Loucy (cell line): Measurements from ENCODE around the gene SCN5A.

Experiments used
- H2AFZ ChIP-seq: fragments of 200-600 bp; sonication (generic); 2 replicates; pipeline ENCODE4 v1.6.0; 2016; ENCODE audit warnings: antibody characterized with exemption, mild to moderate bottlenecking, low read length, moderate library complexity
- H3F3A ChIP-seq: fragments of 200-600 bp; 2 replicates; pipeline ENCODE4 v1.6.0; 2016; ENCODE audit warnings: antibody characterized with exemption, low read depth, mild to moderate bottlenecking
- H3K27me3 ChIP-seq: fragments of 200-600 bp; sonication (generic); 2 replicates; pipeline ENCODE4 v1.6.1; 2014; ENCODE audit warnings: low read length, mild to moderate bottlenecking; ENCODE audit not compliant: insufficient read depth, poor library complexity, severe bottlenecking
- H3K36me3 ChIP-seq: fragments of 200-600 bp; sonication (generic); 2 replicates; pipeline ENCODE4 v1.6.1; 2016; ENCODE audit warnings: low read length; ENCODE audit not compliant: insufficient read depth
- H3K4me1 ChIP-seq: fragments of 200-600 bp; sonication (generic); 2 replicates; pipeline ENCODE4 v1.5.1; 2014; ENCODE audit warnings: low read length, mild to moderate bottlenecking; ENCODE audit not compliant: insufficient read depth, poor library complexity, severe bottlenecking
- H3K4me2 ChIP-seq: fragments of 200-600 bp; sonication (generic); 2 replicates; pipeline ENCODE4 v1.6.0; 2014; ENCODE audit warnings: antibody characterized with exemption, low read length, low read depth, mild to moderate bottlenecking; ENCODE audit not compliant: poor library complexity, severe bottlenecking
- H3K4me3 ChIP-seq: fragments of 200-600 bp; sonication (generic); 2 replicates; pipeline ENCODE4 v1.5.1; 2014; ENCODE audit warnings: low read length, mild to moderate bottlenecking, mixed read lengths; ENCODE audit not compliant: poor library complexity, severe bottlenecking
- H3K79me2 ChIP-seq: fragments of 200-600 bp; sonication (generic); 2 replicates; pipeline ENCODE4 v1.6.1; 2014; ENCODE audit warnings: low read length; ENCODE audit not compliant: insufficient read depth
- H3K9ac ChIP-seq: fragments of 200-600 bp; sonication (generic); 2 replicates; pipeline ENCODE4 v1.6.0; 2014; ENCODE audit warnings: mild to moderate bottlenecking, low read depth, low read length, moderate library complexity; ENCODE audit not compliant: poor library complexity, severe bottlenecking
- H3K9me2 ChIP-seq: fragments of 200-600 bp; sonication (generic); replicated peaks from 2 replicates; pipeline ENCODE4 v1.6.1; 2016; ENCODE audit warnings: low read depth, low read length, mixed read lengths
- H3K9me3 ChIP-seq: fragments of 200-600 bp; sonication (generic); 2 replicates; pipeline ENCODE4 v1.6.1; 2014; ENCODE audit warnings: mild to moderate bottlenecking, antibody characterized with exemption, low read length, low read depth; ENCODE audit not compliant: insufficient read depth
- H4K20me1 ChIP-seq: fragments of 200-600 bp; sonication (generic); 2 replicates; pipeline ENCODE4 v1.6.0; 2014; ENCODE audit warnings: antibody characterized with exemption, low read length, mild to moderate bottlenecking; ENCODE audit not compliant: insufficient read depth, poor library complexity, severe bottlenecking
- CTCF ChIP-seq: fragments of 200-600 bp; sonication (generic); conservative IDR thresholded peaks from 2 replicates; pipeline ENCODE4 v1.5.1; 2014; ENCODE audit warnings: mild to moderate bottlenecking, antibody characterized with exemption, low read length
- EZH2phosphoT487 ChIP-seq: fragments of 200-600 bp; IDR thresholded peaks from 2 replicates; pipeline ENCODE4 v1.6.1; 2018; ENCODE audit warnings: antibody characterized with exemption, mild to moderate bottlenecking, moderate library complexity, borderline replicate concordance

Gene SCN5A

GRCh38 chr3:38636881-38637280 is 12.6 kb downstream of the SCN5A start:
- H3K27me3 ChIP-seq = no peaks in the 10 kb centered on the region
- H4K20me1 ChIP-seq = no peaks in the 10 kb centered on the region
- H3K9me2 ChIP-seq = no peaks in the 10 kb centered on the region
- H3K4me3 ChIP-seq = no peak overlapping the region
- no peak overlapping the region for H3K4me2 ChIP-seq
- no peaks in the 10 kb centered on the region for H3K79me2 ChIP-seq
- peaks cover 8% of the 10 kb centered on the region for H3K4me1 ChIP-seq
- H3F3A ChIP-seq = no peaks in the 10 kb centered on the region
- H3K9me3 ChIP-seq = no peaks in the 10 kb centered on the region
- no peak overlapping the region for H3K9ac ChIP-seq
- no peak overlapping the region for H2AFZ ChIP-seq
- TF ChIP-seq CTCF (no peak), EZH2phosphoT487 (no peak)
- H3K36me3 ChIP-seq = no peaks in the 10 kb centered on the region

DNA sequence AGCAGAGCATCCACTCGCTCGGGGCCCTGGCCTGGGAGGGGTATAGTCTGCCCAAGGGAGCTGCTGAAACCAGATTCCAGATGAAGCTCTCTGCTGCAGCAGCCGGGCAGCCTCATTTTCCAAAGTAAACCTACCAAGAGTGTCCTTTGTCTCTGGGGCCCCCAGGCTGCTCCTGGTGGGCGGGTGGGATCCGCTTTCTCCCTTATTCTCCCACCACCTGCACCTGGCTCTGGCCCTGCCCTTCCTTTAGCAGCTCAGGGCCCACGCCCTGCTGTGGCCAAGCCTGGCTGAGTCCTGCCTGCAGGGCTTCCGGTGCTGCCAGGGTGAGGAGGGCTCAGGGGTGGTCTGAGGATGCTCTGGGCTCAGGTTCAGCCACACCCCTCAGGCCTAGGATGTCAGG is 13.0 kb downstream of the SCN5A start:
- peaks cover 8% of the 10 kb centered on the region for H3K4me1 ChIP-seq
- H4K20me1 ChIP-seq = no peaks in the 10 kb centered on the region
- H3K9me2 ChIP-seq = no peaks in the 10 kb centered on the region
- no peak overlapping the region for H2AFZ ChIP-seq
- H3K79me2 ChIP-seq = no peaks in the 10 kb centered on the region
- TF ChIP-seq CTCF (no peak), EZH2phosphoT487 (no peak)
- H3K4me2 ChIP-seq = no peak overlapping the region
- no peaks in the 10 kb centered on the region for H3F3A ChIP-seq
- no peak overlapping the region for H3K9ac ChIP-seq
- H3K9me3 ChIP-seq = no peaks in the 10 kb centered on the region
- H3K27me3 ChIP-seq = no peaks in the 10 kb centered on the region
- H3K4me3 ChIP-seq = no peak overlapping the region
- no peaks in the 10 kb centered on the region for H3K36me3 ChIP-seq

GRCh38 chr3:38634111-38634510 is 15.4 kb downstream of the SCN5A start:
- Histone ChIP-seq H3K79me2 (no peaks in the 10 kb centered on the region), H3K36me3 (no peaks in the 10 kb centered on the region), H3K9me3 (no peaks in the 10 kb centered on the region), H3K9ac (no peak overlapping the region), H3K4me1 (peaks cover 8% of the 10 kb centered on the region), H3K4me3 (no peak overlapping the region), H3K4me2 (no peak overlapping the region), H4K20me1 (no peaks in the 10 kb centered on the region), H3K27me3 (no peaks in the 10 kb centered on the region), H2AFZ (no peak overlapping the region), H3F3A (no peaks in the 10 kb centered on the region), H3K9me2 (no peaks in the 10 kb centered on the region)
- TF ChIP-seq EZH2phosphoT487 (no peak), CTCF (no peak)
